SJCRH30 (cell line): ENCODE measurements around the gene ARID4A. TPM values are rescaled to one million over a fixed set of nuclear protein-coding genes. Genes with fewer than 3 reads are reported as not detected.
"Not testable (repeated sequence)": the region's sequence is repeated elsewhere in the genome, so short reads cannot be mapped to it uniquely, and the experiment has no call there.

Experiments used
- DNase-seq, 2 experiments: peaks; one replicate each; pipeline ENCODE4 v3.0.0-alpha.2; 2015 to 2020
- H3K27ac ChIP-seq: fragments of 250-450 bp; sonication (Bioruptor Pico); 2 replicates; pipeline ENCODE4 v1.5.1; 2020; ENCODE audit warnings: mild to moderate bottlenecking, moderate library complexity
- H3K27me3 ChIP-seq: fragments of 250-450 bp; sonication (Bioruptor Pico); 2 replicates; pipeline ENCODE4 v1.5.1; 2020; ENCODE audit warnings: mild to moderate bottlenecking, moderate library complexity
- H3K36me3 ChIP-seq: fragments of 250-450 bp; sonication (Bioruptor Pico); 2 replicates; pipeline ENCODE4 v1.5.1; 2020; ENCODE audit warnings: mild to moderate bottlenecking, moderate library complexity
- H3K4me1 ChIP-seq: fragments of 250-450 bp; sonication (Bioruptor Pico); 2 replicates; pipeline ENCODE4 v1.5.1; 2020; ENCODE audit warnings: mild to moderate bottlenecking, moderate library complexity
- H3K4me3 ChIP-seq: fragments of 250-450 bp; sonication (Bioruptor Pico); 2 replicates; pipeline ENCODE4 v1.5.1; 2020; ENCODE audit warnings: mild to moderate bottlenecking, moderate library complexity
- H3K9me3 ChIP-seq: fragments of 250-450 bp; sonication (Bioruptor Pico); replicated peaks from 2 replicates; pipeline ENCODE4 v1.5.1; 2020; ENCODE audit warnings: mild to moderate bottlenecking, moderate library complexity
- total RNA-seq: library from RNA; depleted of rRNA; stranded (reverse); fragments of >200 nt; shearing (Covaris generic); gene quantifications from 2 replicates; pipeline ENCODE4 v1.2.3, GENCODE V29; 2014; rRNA removed

Gene ARID4A
- total RNA-seq, 1 experiment from 2014 or later, result 12.7 TPM

- Histone ChIP-seq H3K36me3 (peaks cover 57% of the 10 kb centered on the region), H3K9me3 (no peaks in the 10 kb centered on the region)
- DNase-seq, result no peak
Measured at GRCh38 chr14:58415636-58416547, 117.5 kb downstream of the ARID4A start.

GRCh38 chr14:58416934-58417333 is 118.6 kb downstream of the ARID4A start:
- H3K27me3 ChIP-seq, H3K9me3 ChIP-seq: not testable (repeated sequence)

More at GRCh38 chr14:58415636-58416547, 117.5 kb downstream of the ARID4A start:
- Histone ChIP-seq H3K4me3 (no peak overlapping the region), H3K27me3 (no peaks in the 10 kb centered on the region), H3K27ac (no peak overlapping the region), H3K4me1 (no peaks in the 10 kb centered on the region)

More at GRCh38 chr14:58416934-58417333, 118.6 kb downstream of the ARID4A start:
- not testable (repeated sequence) for H3K4me3 ChIP-seq, H3K4me1 ChIP-seq, H3K27ac ChIP-seq, DNase-seq
- peaks cover 57% of the 10 kb centered on the region for H3K36me3 ChIP-seq

Other genes starting within 250 kb of the ARID4A start
- 0.45 and 1.3 TPM in 2 replicates for gene ARMH4, start 146.3 kb upstream of the ARID4A start, total RNA-seq
- gene ACTR10, start 98.4 kb upstream of the ARID4A start, total RNA-seq, result 58.7 and 63.2 TPM in 2 replicates
- gene PSMA3, start 53.7 kb upstream of the ARID4A start, total RNA-seq, result 183 and 193 TPM in 2 replicates
- not detected in 2 replicates for gene TOMM20L, start 97.4 kb downstream of the ARID4A start, total RNA-seq
- 49.2 and 64.5 TPM in 2 replicates for gene TIMM9, start 129.0 kb downstream of the ARID4A start, total RNA-seq
- 28.5 and 34.4 TPM in 2 replicates for gene KIAA0586, start 129.2 kb downstream of the ARID4A start, total RNA-seq